Activated CD4-positive, CD25-positive, alpha-beta regulatory T cell (primary cell): ENCODE measurements around the gene RHCE.
"Not testable (repeated sequence)": the region's sequence is repeated elsewhere in the genome, so short reads cannot be mapped to it uniquely, and the experiment has no call there.

ENCODE experiments used
- DNase-seq, 4 experiments: peaks; one replicate each; lab custom pipeline; 2025; lab: John Stamatoyannopoulos, UW

Gene RHCE

DNA sequence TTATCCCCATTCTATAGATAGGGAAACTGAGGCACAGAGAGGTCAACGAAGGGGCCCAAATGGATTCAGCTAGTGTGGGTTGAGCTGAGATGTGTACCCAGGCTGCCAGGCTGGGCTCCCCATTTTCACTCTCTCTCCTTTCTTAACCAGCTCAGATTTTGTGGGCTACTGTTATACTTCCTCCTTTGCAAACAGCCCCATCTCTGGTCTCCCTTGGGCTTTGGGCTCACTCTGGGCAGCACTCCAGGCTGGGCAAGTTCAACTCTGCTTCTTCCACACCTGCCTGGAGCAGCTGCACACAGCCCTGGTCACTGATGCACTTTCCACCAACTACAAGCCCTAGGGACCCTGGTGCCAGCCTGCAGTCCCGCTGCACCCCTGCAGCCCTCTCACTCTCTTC is 22.5 kb downstream of the RHCE start:
- not testable (repeated sequence) for DNase-seq

DNA sequence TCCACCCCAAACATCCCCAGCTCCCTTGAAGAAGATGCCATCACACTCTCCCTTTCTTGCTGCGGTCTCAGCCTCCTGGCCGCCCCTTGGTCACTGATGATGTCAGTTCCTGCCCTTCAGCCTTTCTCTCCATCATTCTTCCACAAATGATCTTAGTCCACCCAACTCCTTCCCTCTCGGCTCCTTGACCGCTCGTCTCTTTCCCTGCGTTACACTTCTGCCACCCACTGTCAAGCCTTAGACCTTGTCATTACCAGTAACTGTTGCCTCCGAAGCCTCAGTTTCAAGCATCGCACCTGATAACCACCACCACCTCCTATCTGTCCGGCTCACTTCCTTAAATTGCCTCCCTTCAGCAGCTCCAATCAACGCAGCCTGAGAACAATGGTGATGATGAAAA is 23.1 kb downstream of the RHCE start:
- not testable (repeated sequence) for DNase-seq

GRCh38 chr1:25392841-25393240 is 27.8 kb downstream of the RHCE start:
- DNase-seq = no peak

GRCh38 chr1:25389721-25390120 is 30.9 kb downstream of the RHCE start:
- not testable (repeated sequence) for DNase-seq

DNA sequence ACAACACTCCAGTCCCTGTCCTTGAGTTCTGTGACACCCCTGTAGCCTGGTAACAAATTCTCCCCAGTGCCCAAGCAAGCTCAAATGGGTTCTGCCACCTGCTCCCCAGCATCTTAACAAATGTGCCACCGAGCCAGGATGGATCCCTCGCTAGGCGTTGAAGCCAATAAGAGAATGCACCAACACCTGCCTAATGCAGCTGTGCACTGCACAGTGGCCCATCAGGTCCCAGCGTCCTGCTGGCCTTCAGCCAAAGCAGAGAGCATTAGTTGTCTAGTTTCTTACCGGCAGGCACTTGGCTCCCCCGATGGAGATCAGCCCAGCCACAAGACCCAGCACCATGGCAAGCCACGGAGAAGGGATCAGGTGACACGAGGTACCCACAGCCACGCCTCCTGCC is 31.9 kb downstream of the RHCE start:
- DNase-seq = not testable (repeated sequence)

GRCh38 chr1:25387096-25387495 is 33.5 kb downstream of the RHCE start:
- not testable (repeated sequence) for DNase-seq

DNA sequence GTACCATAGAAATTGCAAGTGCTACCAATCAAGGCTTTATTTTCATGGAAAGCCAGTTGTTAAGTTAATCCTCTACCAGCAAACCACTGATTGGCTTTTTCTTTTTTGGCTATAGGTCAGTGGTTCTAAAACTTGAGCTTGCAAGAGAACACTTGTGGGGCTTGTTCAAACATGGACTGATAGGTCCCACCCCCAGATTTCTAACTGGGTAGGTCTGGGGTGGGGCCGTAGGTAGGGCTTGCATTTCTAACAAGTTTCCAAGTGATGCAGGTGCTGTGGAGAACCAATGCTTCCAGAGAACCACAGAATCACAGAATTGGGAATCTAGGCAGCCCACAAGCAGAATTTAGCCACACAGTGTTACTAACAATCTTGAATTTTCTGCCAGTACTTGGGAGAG is 36.8 kb downstream of the RHCE start:
- DNase-seq = not testable (repeated sequence)

DNA sequence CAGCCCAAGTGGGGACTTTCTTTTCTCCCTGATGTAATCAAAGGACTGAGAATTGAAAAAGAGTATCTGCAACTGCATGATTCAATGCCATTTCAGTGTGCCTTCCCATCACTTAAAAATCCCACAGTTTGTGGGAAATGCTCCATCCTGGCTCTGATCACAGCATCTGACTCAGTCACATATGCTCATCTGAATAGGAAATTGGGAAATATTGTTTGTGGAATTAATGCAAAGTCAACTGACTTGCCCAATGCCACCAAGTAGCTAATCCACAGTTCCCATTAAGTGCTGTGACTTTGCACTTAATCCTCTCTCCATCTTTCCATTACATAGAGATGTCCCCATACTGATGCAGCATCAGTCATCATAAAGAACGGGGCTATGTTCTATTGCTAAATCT is 37.5 kb downstream of the RHCE start:
- DNase-seq = not testable (repeated sequence)

DNA sequence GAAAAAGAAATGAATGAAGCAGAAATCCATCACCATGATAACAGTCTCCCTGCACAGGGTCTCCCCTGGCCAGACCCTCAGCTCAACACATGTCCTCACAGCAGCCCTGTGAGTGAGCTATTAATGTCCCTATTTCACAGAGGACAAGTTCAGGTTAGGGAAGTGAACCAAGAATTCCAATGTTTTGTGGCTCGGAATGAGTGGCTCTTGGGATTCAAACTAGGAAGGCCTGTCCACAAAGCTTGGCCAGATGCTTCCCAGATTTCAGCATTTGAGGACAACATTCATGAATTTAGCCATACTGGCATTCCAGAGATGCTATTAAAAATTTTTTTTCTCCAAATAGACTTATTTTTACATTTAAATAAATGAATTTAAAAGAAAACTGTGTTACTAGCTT is 38.1 kb downstream of the RHCE start:
- not testable (repeated sequence) for DNase-seq

GRCh38 chr1:25378367-25378766 is 42.3 kb downstream of the RHCE start:
- DNase-seq = not testable (repeated sequence)

DNA sequence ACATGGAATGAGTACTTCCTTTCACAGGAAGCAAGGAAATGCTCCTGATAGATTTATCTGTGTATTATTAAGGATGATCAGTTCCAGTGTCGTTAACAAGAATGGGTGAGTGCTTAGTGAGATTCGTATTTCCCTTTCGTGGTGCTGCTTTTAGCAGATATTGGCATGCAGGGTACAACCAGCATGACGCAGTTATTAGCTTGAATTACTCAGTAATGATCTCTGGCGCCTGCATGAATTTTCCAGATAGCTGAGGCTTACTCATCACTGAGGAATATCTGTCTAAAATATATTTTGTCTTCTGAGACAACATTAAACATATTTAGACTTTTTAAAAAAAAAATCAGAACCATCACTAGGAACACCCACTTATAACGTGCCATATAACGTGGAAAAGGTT is 48.9 kb downstream of the RHCE start:
- DNase-seq = not testable (repeated sequence)

GRCh38 chr1:25369691-25370271 is 50.8 kb downstream of the RHCE start:
- not testable (repeated sequence) for DNase-seq

DNA sequence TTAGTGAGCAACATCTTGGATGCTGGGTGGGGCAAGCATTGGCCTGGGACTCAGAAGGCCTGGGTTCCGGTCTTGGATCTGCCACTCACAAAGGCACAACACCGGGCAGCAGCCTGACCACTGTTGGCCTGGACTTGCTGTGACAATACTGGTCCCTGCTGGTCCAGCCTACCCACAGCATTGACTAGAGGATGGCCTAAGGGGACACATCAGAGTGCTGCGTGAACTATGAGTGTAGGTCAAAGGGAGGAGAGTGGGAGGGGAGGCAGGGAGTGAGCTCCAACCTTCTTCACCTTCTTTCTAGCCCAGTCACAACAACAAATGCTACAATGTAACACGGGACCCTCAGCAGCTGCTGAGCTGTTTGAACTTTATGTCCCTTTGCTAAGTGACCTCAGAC is 51.4 kb downstream of the RHCE start:
- no peak for DNase-seq

DNA sequence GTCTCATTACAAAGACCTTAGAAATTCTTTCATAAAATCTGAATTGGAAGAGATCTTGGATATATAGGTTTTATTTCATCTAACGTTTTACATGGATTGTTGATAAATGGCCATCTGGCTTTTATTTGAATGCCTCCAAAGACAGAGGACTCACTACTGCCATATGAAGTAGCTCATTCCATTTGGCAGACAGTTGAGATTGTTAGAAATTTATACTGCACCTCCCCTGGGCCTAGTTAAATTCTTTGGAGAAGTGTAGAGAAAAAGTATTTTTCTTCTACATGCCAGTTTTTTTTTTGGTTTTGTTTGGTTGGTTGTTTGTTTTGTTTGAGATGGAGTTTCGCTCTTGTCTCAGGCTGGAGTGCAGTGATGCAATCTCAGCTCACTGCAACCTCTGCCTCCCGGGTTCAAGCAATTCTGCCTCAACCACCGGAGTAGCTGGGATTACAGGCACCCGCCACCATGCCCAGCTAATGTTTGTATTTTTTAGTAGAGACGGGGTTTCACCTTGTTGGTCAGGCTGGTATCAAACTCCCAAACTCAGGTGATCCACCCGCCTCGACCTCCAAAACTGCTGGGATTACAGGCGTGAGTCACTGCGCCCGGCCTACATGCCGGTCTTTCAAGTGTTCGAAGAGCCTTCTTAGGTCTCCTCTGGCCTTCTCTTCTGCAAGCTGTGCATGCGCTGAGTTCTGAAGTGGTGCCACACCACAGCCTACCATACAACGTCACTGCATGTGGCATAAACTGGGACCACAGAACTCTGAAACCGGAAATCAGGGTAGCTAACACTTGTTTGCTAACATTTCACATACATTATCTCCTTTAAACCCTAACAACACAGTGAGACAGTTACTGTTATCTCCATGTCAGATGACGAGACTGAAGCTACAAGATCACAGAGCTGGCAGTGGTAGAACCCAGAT is 57.7 kb downstream of the RHCE start:
- DNase-seq = not testable (repeated sequence)

GRCh38 chr1:25361901-25362300 is 58.7 kb downstream of the RHCE start:
- DNase-seq = no peak

GRCh38 chr1:25360596-25361581 is 59.7 kb downstream of the RHCE start:
- DNase-seq = no peak

DNA sequence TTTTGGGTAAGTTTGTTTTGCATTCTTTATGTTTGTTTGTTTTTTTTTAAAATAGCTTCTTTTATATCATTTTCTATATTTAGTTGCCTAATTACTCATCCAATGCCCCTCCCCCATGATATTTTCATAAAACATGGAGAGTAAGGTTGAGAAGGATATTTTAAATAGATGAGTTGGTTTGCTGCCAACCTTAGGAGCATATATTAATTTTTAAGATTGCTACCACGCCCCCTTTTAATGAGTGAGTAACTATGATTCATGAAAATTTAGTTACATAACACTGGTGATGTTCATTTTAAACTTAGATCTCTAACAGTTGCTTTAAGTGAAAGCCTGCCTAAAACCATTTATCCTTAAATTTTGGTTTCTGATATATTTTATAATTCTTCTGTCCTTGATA is 63.8 kb downstream of the RHCE start:
- DNase-seq = no peak

DNA sequence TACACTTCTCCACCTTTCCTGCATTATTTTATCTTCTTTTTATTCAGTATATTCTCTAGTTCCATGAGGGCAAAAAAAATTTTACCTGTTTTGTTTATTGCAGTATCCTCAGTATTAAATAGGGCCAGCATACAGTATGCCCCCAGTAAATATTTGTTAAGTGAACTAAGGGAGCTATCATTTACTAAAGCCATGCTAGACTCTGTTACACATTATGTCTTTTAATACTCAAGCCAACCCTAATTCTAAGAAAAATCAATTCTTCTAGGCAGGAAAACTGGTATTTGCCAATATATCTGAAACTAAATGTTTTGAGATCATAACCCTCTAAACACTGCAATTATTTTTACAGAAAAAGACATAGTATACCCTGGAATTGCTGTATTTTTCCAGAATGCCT is 64.2 kb downstream of the RHCE start:
- DNase-seq = no peak

GRCh38 chr1:25355841-25356395 is 64.7 kb downstream of the RHCE start:
- DNase-seq = no peak

DNA sequence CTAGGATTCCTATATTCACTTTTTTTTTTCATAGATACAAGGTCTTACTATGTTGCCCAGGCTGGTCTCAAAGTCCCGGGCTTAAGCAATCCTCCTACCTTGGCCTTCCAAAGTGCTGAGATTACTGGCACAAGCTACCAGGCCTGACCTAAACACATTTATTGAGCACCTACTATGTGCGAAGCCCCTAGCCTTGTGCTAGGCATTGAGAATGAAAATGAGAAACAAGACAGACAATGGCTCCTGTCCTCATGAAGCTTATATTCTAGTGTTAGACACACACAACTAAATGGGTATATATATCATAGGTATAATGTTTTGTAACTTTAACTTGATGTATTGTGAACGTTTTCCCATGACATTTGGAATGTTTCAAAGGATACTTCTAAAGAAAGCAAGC is 71.0 kb downstream of the RHCE start:
- no peak for DNase-seq

GRCh38 chr1:25347556-25347955 is 73.1 kb downstream of the RHCE start:
- DNase-seq = no peak

GRCh38 chr1:25343872-25344271 is 76.8 kb downstream of the RHCE start:
- no peak for DNase-seq
